Measurements from ENCODE around the gene C10orf105.

Gene C10orf105

GRCh38 chr10:71717056-71717455 lies 2.5 kb downstream of the C10orf105 start:
- DNase-seq (ENCODE audit: low read depth in 4 of 4, low spot score in 1 of 4): no peak

DNA sequence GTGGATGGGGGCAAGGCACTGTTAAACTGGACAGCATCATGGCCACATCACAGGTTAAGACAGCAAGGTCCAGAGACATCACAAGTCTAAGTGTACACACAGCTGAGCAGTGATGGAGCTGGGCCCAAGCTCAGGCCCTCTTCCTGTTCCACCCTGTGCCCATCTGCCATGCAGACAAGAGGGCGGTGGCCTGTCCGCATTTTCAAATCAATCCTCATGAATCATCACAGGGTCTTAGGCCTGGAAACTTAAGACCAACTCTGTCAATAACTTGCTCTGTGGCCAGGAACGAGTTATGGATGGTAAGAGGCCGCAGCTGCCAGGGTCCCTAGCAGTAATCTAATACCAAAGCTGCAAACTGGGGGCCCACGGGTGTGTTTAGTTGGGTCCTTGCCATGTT lies 3.2 kb downstream of the C10orf105 start:
- no peak for DNase-seq (ENCODE audit: low read depth in 4 of 4, low spot score in 1 of 4)

- DNase-seq (ENCODE audit: low read depth in 4 of 4, low spot score in 1 of 4): no peak
Measured at GRCh38 chr10:71715860-71716259, 3.7 kb downstream of the C10orf105 start.

- no peak for DNase-seq (ENCODE audit: low read depth in 4 of 4, low spot score in 1 of 4)
Measured at GRCh38 chr10:71715026-71715425, 4.6 kb downstream of the C10orf105 start.

- no peak for DNase-seq (ENCODE audit: low read depth in 4 of 4, low spot score in 1 of 4)
Measured at GRCh38 chr10:71714592-71714991, 5.0 kb downstream of the C10orf105 start.

DNA sequence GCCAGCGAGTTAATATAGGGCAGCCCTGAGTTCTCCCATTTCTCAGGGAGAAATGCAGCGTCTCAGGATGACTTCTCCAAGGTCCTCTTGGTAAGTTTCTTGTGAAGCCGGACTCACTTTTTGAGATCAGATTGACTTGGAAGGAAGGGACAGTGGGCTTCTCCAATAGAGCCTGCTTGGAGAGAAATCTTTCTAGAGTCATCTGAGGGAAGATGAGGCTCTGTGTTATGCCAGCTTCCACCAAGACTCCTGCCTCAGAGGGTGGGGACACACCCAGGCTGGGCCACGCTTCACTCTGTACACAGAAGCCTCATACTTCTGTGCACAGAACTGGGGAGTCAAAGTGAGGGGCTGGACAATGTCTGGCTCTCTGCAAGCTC lies 5.6 kb downstream of the C10orf105 start:
- no peak for DNase-seq (ENCODE audit: low read depth in 4 of 4, low spot score in 1 of 4)

DNA sequence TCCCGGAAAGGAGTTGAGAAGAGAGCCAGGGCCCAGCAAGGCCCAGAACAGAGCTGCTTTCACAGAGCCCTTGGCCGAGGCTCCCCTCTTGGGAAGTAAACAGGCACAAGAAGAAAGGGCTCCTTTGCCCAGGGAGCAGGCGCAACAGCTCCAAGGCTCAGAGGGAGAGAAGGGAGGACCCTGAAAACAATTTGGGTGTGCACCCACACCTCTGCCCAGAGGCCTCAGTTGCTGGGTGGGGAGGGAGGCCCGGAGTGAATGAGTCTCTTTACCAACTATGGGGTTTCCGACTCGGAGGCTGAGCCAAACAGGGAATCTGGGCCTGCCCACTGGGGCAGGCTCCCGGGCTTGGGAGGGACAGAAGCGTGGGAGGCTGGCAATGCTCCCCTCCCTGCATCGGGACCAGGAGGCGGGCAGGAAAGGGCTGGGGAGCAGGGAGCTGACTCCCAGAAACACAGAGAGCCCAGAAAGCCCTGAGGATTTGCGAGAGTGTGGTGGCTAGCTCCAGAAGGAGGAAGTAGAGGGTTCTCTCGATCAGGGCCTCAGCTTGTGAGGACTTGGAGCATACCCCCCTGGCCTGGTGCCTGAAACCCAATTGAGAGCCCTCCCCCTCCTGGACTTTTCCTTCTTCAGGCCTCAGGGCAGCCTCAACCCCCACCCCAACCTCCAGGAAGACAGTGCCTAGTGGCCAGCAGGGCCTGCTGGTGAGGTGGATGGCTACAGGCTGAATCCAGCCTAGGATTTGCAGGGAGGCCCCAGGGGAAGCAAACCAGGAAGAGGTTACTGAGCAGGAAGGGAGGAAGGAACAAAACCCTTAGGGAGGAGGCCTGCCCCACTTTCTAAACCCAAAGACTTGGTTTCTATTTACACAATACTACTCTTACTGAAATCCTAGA lies 6.2 kb downstream of the C10orf105 start:
- no peak for DNase-seq (ENCODE audit: low read depth in 4 of 4, low spot score in 1 of 4)

GRCh38 chr10:71712572-71713134 lies 6.9 kb downstream of the C10orf105 start:
- DNase-seq (ENCODE audit: low read depth in 4 of 4, low spot score in 1 of 4): no peak

DNA sequence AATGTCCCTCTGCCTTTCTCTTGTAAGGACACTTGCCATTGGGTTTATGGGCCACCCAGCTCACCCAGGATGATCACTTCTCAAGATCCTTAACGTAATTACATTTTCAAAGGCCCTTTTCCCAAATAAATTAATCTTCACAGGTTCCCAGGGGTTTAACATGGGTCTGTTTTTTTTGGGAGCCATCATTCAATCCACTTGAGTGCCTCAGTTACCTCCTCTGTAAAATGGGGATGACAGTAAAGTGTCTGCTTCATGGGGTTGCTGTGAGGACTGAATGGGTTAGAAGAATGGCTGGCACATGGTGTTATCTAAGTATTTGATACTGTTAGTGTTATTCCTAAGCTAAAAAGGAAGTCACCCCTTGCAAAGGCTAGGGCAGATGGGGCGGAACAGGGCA lies 7.4 kb downstream of the C10orf105 start:
- DNase-seq (ENCODE audit: low read depth in 4 of 4, low spot score in 1 of 4): no peak

- no peak for DNase-seq (ENCODE audit: low read depth in 4 of 4, low spot score in 1 of 4)
Measured at GRCh38 chr10:71711052-71711623, 8.4 kb downstream of the C10orf105 start.

GRCh38 chr10:71710519-71710918 lies 9.1 kb downstream of the C10orf105 start:
- no peak for DNase-seq (ENCODE audit: low read depth in 4 of 4, low spot score in 1 of 4)

DNA sequence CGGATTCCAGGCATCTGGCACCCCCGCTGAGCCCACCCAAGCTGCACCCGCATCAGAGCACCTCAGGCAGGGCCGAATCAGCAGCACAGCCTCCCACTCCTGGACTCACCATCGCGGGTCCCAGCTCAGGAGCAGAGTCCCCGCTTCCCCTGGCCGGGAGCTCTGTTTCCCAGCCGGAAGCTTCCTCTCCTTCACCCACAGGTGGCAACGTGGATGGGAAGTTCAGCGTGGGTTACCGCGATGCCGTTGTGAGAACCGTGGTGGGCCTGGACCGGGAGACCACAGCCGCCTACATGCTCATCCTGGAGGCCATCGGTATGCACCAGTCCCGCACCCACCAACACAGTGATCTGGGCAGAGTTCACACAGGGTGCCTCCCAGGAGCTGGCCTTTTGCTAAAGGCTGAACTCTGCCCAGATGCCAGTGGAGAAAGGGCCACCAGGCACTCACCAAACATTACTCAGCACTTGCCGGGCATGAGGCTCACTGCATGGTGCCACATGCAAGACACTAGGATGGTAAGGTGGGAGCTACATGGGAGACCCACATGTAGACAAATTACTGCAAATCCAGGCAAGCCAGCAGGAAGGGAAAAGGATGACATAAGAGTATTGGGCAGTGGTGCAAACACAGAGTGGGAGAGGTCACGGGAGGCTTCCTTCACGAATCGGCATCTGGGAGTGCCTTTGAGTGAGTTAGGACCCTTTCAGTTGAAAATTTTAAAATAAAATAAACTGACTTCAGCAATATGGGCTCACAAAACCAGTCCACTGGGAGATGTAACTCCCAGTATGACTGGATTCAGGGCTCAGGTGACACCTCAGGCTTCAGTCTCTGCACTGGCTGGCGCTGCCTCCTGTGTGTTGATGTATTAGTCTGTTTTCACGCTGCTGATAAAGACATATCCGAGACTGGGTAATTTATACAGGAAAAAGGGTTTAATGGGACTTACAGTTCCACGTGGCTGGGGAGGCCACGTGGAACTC lies 10.4 kb downstream of the C10orf105 start:
- DNase-seq (ENCODE audit: low read depth in 4 of 4, low spot score in 1 of 4): no peak

- DNase-seq (ENCODE audit: low read depth in 4 of 4, low spot score in 1 of 4): peak in 3 of 4 experiments; percentile 42 to 56 (median 54)
Measured at GRCh38 chr10:71708301-71708703, 11.3 kb downstream of the C10orf105 start.

DNA sequence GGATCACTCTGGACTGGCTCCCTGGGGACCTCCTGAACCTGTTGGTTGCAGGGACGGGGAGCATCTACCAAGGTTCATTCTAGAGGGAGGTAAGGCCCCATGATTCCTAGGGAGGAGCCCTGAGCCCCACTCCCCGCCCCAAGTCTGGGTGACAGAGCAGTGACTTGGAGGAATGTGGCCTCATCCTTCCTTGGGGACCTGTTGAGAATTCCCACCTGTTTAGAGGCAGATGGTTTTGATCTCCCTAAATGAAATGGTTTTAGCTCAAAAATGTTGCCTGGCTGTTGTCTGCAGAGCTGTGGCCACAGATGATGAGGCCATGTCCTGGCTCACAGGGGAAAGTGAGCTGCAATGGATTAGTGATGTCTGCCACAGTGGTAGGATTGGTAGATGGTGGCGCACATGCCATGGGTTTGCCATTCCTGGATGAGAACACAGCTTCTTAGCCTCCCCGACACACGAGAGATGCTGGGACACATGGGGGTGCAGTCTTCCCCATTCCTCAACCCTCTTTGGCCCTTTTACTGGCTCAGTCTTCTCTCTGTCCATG lies 12.3 kb downstream of the C10orf105 start:
- DNase-seq (ENCODE audit: low read depth in 4 of 4, low spot score in 1 of 4): no peak

GRCh38 chr10:71706216-71707121 lies 13.1 kb downstream of the C10orf105 start:
- no peak for DNase-seq (ENCODE audit: low read depth in 4 of 4, low spot score in 1 of 4)

- DNase-seq (ENCODE audit: low read depth in 4 of 4, low spot score in 1 of 4): no peak
Measured at GRCh38 chr10:71705582-71705981, 14.0 kb downstream of the C10orf105 start.

GRCh38 chr10:71704816-71705215 lies 14.8 kb downstream of the C10orf105 start:
- DNase-seq (ENCODE audit: low read depth in 4 of 4, low spot score in 1 of 4): no peak

DNA sequence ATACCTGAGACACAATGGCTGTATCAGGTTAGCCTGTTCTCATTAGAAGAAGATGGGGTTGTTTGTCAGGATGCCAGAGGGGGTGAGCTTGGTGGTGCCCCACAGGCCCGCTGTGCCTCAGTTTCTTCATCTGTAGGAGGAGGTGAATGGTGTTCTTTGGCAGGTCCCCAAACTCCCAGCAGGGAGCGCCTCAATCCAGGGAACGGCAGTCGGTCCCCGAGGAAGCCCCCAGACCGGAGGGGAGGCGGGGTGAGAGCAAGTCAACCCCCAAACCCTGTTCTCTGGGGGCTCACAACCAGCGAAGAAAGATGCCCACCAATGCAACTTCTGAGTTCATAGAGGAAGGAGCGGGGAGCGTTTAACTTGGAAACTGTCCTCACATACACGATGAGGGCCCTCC lies 16.0 kb downstream of the C10orf105 start:
- no peak for DNase-seq (ENCODE audit: low read depth in 4 of 4, low spot score in 1 of 4)

GRCh38 chr10:71701496-71702132 lies 18.0 kb downstream of the C10orf105 start:
- DNase-seq (ENCODE audit: low read depth in 4 of 4, low spot score in 1 of 4): no peak

Measured in stimulated activated CD4-positive, alpha-beta T cell treated with anti-CD3 and anti-CD28 coated beads, Interleukin-1b, Interleukin-23, amount 100 ng/mL, for 24 hours (primary cell).